Endothelial cell of umbilical vein (primary cell): ENCODE results near the gene GRIA4. TPM values are rescaled to one million over a fixed set of nuclear protein-coding genes. Genes with fewer than 3 reads are reported as not detected.

ENCODE experiments used
- BruUV-seq: library from RNA; stranded (reverse); fragments of 400-500 nt; replicated peaks from 2 replicates; lab custom pipeline; 2021; lab: Mats Ljungman, UMichigan
- CTCF ChIA-PET: fragments of 300-600, 350-600 bp; sonication (Branson Sonifier 250); formaldehyde crosslinking; loops from one replicate; lab custom pipeline; 2021; ENCODE audit warnings: antibody characterized with exemption, inconsistent platforms; lab: Charles Lee
- POLR2A ChIA-PET: fragments of 300-600, 350-600 bp; sonication (Branson Sonifier 250); formaldehyde crosslinking; loops from one replicate; lab custom pipeline; 2021; ENCODE audit warnings: antibody characterized with exemption, inconsistent platforms; lab: Charles Lee
- DNase-seq: peaks from one replicate; pipeline ENCODE4 v3.0.0-alpha.2; 2011; ENCODE audit warnings: low read depth, low spot score
- FAIRE-seq: peaks from 2 replicates; lab custom pipeline; 2011; peaks lifted over from hg19 to GRCh38; lab: Jason Lieb, UNC
- H2AFZ ChIP-seq: 2 replicates; pipeline ENCODE4 v1.6.0; 2012; ENCODE audit warnings: low read depth, low read length, control low read depth, inconsistent platforms
- H3K27ac ChIP-seq: 2 replicates; pipeline ENCODE4 v1.5.1; 2011; ENCODE audit warnings: low read depth, mild to moderate bottlenecking, control low read depth, low read length, moderate library complexity; ENCODE audit not compliant: insufficient read depth
- H3K27me3 ChIP-seq, 2 experiments: 2 replicates each; pipeline versions ENCODE4 v1.6.0 to v1.6.1; 2011; ENCODE audit warnings: low read length in 2 of 2, mixed read lengths in 1 of 2; ENCODE audit not compliant: control insufficient read depth in 2 of 2, insufficient read depth in 2 of 2
- H3K36me3 ChIP-seq, 2 experiments: 2 replicates in 1 of 2; 3 replicates in 1 of 2; pipeline ENCODE4 v1.5.1; 2011; ENCODE audit warnings: low read length in 2 of 2, mild to moderate bottlenecking in 1 of 2, moderate library complexity in 1 of 2; ENCODE audit not compliant: control insufficient read depth in 2 of 2, insufficient read depth in 2 of 2; ENCODE audit errors: extremely low read depth in 1 of 2
- H3K4me1 ChIP-seq: 3 replicates; pipeline ENCODE4 v1.5.1; 2011; ENCODE audit warnings: mild to moderate bottlenecking, low read length; ENCODE audit not compliant: control insufficient read depth, insufficient read depth; ENCODE audit errors: extremely low read depth
- H3K4me2 ChIP-seq: 2 replicates; pipeline ENCODE4 v1.6.1; 2011; ENCODE audit warnings: low read length, control low read depth, mixed read lengths; ENCODE audit not compliant: insufficient read depth
- H3K4me3 ChIP-seq, 3 experiments: fragments of 200-600 bp in 1 of 3; sonication (generic), shearing (Covaris generic) in 1 of 3; replicated peaks in 1 of 3; 2 replicates each; pipeline ENCODE4 v1.5.1; 2011 to 2016; ENCODE audit warnings: control low read depth in 3 of 3, low read length in 3 of 3, mild to moderate bottlenecking in 2 of 3, inconsistent platforms in 1 of 3, low read depth in 1 of 3, moderate library complexity in 1 of 3; ENCODE audit not compliant: insufficient read depth in 1 of 3
- H3K79me2 ChIP-seq: 2 replicates; pipeline ENCODE4 v1.6.0; 2012; ENCODE audit warnings: low read length, inconsistent platforms; ENCODE audit not compliant: control insufficient read depth, insufficient read depth
- H3K9ac ChIP-seq: replicated peaks from 2 replicates; pipeline ENCODE3; 2011; ENCODE audit warnings: low read length, control low read depth; ENCODE audit not compliant: insufficient read depth; ENCODE audit errors: extremely low read depth
- H3K9me1 ChIP-seq: replicated peaks from 3 replicates; pipeline ENCODE4 v1.6.0; 2011; ENCODE audit warnings: mild to moderate bottlenecking, low read length; ENCODE audit not compliant: control insufficient read depth, insufficient read depth; ENCODE audit errors: extremely low read depth
- H3K9me3 ChIP-seq: replicated peaks from 2 replicates; pipeline ENCODE4 v1.5.1; 2012; ENCODE audit warnings: low read length, inconsistent platforms; ENCODE audit not compliant: control insufficient read depth, insufficient read depth
- H4K20me1 ChIP-seq: replicated peaks from 2 replicates; pipeline ENCODE3; 2011; ENCODE audit warnings: mild to moderate bottlenecking, low read length; ENCODE audit not compliant: control insufficient read depth, insufficient read depth; ENCODE audit errors: extremely low read depth
- CTCF ChIP-seq, 2 donors: IDR thresholded peaks; 1 replicate in 1 of 2; 2 replicates in 1 of 2; pipeline ENCODE4 v1.5.1; 2011; ENCODE audit warnings: low read length in 2 of 2, mild to moderate bottlenecking in 2 of 2, moderate library complexity in 2 of 2, control low read depth in 1 of 2, inconsistent platforms in 1 of 2, low read depth in 1 of 2; ENCODE audit not compliant: insufficient read depth in 1 of 2; ENCODE audit errors: extremely low read depth in 1 of 2
- EZH2 ChIP-seq: IDR thresholded peaks from 2 replicates; pipeline ENCODE4 v1.6.1; 2012; ENCODE audit warnings: borderline replicate concordance, low read depth, mild to moderate bottlenecking, moderate library complexity, low read length, inconsistent platforms; ENCODE audit not compliant: severe bottlenecking
- FOS ChIP-seq: IDR thresholded peaks from 2 replicates; pipeline ENCODE4 v1.6.1; 2011; ENCODE audit warnings: mild to moderate bottlenecking, low read length, moderate library complexity, borderline replicate concordance; ENCODE audit not compliant: insufficient read depth
- GATA2 ChIP-seq: IDR thresholded peaks from 2 replicates; pipeline ENCODE4 v1.7.0; 2011; ENCODE audit warnings: low read depth, mild to moderate bottlenecking, moderate library complexity, mixed read lengths, low read length; ENCODE audit not compliant: insufficient read length, insufficient read depth
- JUN ChIP-seq: IDR thresholded peaks from 2 replicates; pipeline ENCODE4 v1.6.1; 2011; ENCODE audit warnings: borderline replicate concordance, low read depth; ENCODE audit not compliant: insufficient read length, insufficient read depth
- MYC ChIP-seq: IDR thresholded peaks from one replicate; pipeline ENCODE4 v1.6.1; 2011; ENCODE audit warnings: mild to moderate bottlenecking, low read depth, low read length
- POLR2A ChIP-seq: IDR thresholded peaks from 2 replicates; pipeline ENCODE4 v1.6.1; 2012; ENCODE audit warnings: low read depth, mild to moderate bottlenecking, control low read depth, low read length
- POLR2AphosphoS5 ChIP-seq: IDR thresholded peaks from 2 replicates; pipeline ENCODE4 v1.6.1; 2012; ENCODE audit warnings: low read depth, mild to moderate bottlenecking, control low read depth, low read length, moderate library complexity; ENCODE audit not compliant: insufficient read depth
- dilution Hi-C: fragments of 300-500 bp; cut with MboI; formaldehyde crosslinking; loops from one replicate; pipeline ENCODE4 v1.15.0; 2019; ENCODE audit warnings: low sequenced_read_pairs; ENCODE audit not compliant: extremely low pct_ligation_motif_present
- intact Hi-C: fragments of 100-400 bp; cut with micrococcal nuclease; formaldehyde crosslinking; loops from one replicate; pipeline ENCODE4 v1.10.0; 2022
- polyA plus RNA-seq, 4 experiments: library from polyadenylated mRNA; depleted of rRNA in 3 of 4; stranded (reverse) in 3 of 4; unstranded in 1 of 4; fragments of >200 nt; gene quantifications; 2 replicates each; pipeline versions ENCODE4 v1.2.1 to v1.2.3, GENCODE V29; 2011 to 2012; ENCODE audit warnings: missing spikeins in 1 of 4
- total RNA-seq: library from RNA; stranded (reverse); gene quantifications from 2 replicates; pipeline ENCODE4 v1.2.3, GENCODE V29; 2021
- TF ChIP-seq, protein P1 (sequence below): IDR thresholded peaks from 2 replicates; pipeline ENCODE4 v1.6.1; 2011; ENCODE audit not compliant: insufficient read depth, insufficient read length

Gene GRIA4
- total and polyA plus RNA-seq, 2 donors (not counting 3 experiments of a cell fraction or from before 2014, with no cell fraction given) = not detected

GRCh38 chr11:105799728-105800462 is 190.0 kb downstream of the GRIA4 start:
- FAIRE-seq = no peak
- Histone ChIP-seq H3K4me2 (no peak overlapping the region), H3K27ac (no peak overlapping the region), H3K9me3 (no peaks in the 10 kb centered on the region), H3K9me1 (no peaks in the 10 kb centered on the region), H3K79me2 (no peaks in the 10 kb centered on the region), H4K20me1 (no peaks in the 10 kb centered on the region), H3K36me3 (no peaks in the 10 kb centered on the region), H3K9ac (no peak overlapping the region), H3K4me1 (no peaks in the 10 kb centered on the region), H2AFZ (no peak overlapping the region), H3K27me3 (no peaks in the 10 kb centered on the region), H3K4me3 (no peak overlapping the region)
- ChIA-PET CTCF (interaction anchor here (0.7 to 1.3 kb wide), 4 partner anchors 31 to 191 kb away, joined by 3 to 5 read pairs (median 3); no protein-coding TSS in a partner anchor), POLR2A (no interaction called here)
- BruUV-seq = no TSS peak
- no peak for DNase-seq
- TF ChIP-seq FOS (no peak), POLR2A (no peak), JUN (no peak), POLR2AphosphoS5 (no peak), CTCF (IDR thresholded peaks at IDR 0.05; ENCODE audit: extremely low read depth in 1 of 2, insufficient read depth in 1 of 2, low read depth in 1 of 2, low read length in 2 of 2) (no peak), EZH2 (no peak), GATA2 (no peak), MYC (no peak)
- TF ChIP-seq, protein P1, sequence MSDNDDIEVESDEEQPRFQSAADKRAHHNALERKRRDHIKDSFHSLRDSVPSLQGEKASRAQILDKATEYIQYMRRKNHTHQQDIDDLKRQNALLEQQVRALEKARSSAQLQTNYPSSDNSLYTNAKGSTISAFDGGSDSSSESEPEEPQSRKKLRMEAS = no peak
- intact Hi-C loops (no loop called here), dilution Hi-C loops (no loop called here)
